ENCODE data around the gene CMTM8. TPM values are rescaled to one million over a fixed set of nuclear protein-coding genes. Genes with fewer than 3 reads are reported as not detected.

Gene CMTM8
- total RNA-seq, 1 donor from 2014 or later = 0.24 TPM

DNA sequence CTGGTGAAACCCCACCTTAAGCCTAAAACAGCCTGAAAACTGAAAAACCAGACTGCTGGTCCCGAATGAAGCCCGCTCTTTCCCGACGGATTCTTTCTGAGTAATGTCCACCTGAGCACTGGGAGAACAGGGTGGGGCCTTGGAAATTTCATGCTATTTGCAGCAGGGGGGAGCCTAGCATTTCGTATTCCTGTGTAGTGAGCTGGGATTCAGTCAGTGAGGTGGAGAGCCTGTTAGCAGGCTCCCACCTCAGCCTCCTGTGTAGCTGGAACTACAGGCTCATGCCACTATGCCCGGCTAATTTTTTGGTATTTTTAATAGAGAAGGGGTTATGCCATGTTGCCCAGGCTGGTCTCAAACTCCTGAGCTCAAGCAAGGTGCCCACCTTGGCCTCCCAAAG is 74.7 kb downstream of the CMTM8 start:
- ChIA-PET POLR2A (no interaction called here), CTCF (no interaction called here)
- intact Hi-C loops (cut with micrococcal nuclease) = no loop called here
- no peak for ATAC-seq (ENCODE audit: low read depth)
- Mint-ChIP-seq H3K27ac (no peak overlapping the region), H3K36me3 (ENCODE audit: low read depth) (no peaks in the 10 kb centered on the region), H3K4me1 (peaks cover 6% of the 10 kb centered on the region), H3K4me3 (no peak overlapping the region), H3K9me3 (no peaks in the 10 kb centered on the region), H3K27me3 (peaks cover 4% of the 10 kb centered on the region)
- TF ChIP-seq, protein P1, sequence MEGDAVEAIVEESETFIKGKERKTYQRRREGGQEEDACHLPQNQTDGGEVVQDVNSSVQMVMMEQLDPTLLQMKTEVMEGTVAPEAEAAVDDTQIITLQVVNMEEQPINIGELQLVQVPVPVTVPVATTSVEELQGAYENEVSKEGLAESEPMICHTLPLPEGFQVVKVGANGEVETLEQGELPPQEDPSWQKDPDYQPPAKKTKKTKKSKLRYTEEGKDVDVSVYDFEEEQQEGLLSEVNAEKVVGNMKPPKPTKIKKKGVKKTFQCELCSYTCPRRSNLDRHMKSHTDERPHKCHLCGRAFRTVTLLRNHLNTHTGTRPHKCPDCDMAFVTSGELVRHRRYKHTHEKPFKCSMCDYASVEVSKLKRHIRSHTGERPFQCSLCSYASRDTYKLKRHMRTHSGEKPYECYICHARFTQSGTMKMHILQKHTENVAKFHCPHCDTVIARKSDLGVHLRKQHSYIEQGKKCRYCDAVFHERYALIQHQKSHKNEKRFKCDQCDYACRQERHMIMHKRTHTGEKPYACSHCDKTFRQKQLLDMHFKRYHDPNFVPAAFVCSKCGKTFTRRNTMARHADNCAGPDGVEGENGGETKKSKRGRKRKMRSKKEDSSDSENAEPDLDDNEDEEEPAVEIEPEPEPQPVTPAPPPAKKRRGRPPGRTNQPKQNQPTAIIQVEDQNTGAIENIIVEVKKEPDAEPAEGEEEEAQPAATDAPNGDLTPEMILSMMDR (IDR thresholded peaks at IDR 0.05) = no peak
- DNase-seq = no peak

DNA sequence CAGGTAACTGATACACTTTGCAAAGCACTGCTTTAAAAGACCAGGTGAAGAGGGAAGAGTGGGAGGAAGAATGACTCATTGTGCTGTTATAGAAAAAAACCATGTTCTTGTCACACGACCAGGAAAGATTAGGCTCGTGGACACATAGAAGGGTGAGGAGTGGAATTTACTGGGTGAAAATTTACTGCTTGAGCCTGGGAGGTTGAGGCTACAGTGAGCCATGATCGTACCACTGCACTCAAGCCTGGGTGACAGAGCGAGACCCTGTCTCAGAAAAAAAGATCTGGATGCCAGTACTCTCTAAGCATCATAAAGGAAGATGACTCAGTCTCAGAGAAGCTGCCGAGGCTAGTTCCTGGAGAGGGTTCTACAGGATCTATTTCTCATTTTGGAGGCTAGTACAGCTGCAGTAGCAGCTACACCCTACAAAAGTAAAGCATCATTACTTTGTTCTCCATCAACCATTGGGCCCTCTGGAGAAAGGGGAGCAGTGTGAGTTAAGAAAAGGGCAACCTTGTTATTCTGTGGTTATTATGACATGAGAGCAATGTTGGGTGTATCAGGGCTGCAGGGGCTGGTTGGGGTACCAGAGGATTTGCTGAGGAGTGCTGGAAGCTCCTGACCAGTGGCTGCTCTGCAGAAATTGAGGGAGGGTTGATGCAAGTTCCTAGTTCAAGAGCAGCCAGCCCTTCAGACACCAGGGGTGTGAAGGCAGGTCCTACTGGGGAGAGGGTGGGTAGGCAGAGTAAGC is 75.4 kb downstream of the CMTM8 start:
- Mint-ChIP-seq H3K9me3 (no peaks in the 10 kb centered on the region), H3K36me3 (ENCODE audit: low read depth) (no peaks in the 10 kb centered on the region), H3K27me3 (peaks cover 4% of the 10 kb centered on the region), H3K4me1 (peaks cover 6% of the 10 kb centered on the region), H3K27ac (no peak overlapping the region), H3K4me3 (no peak overlapping the region)
- TF ChIP-seq, protein P1 (IDR thresholded peaks at IDR 0.05) = no peak
- POLR2A ChIA-PET = no interaction called here
- CTCF ChIA-PET = no interaction called here
- ATAC-seq (ENCODE audit: low read depth) (no peak), DNase-seq (no peak)
- intact Hi-C loops (cut with micrococcal nuclease) = no loop called here

DNA sequence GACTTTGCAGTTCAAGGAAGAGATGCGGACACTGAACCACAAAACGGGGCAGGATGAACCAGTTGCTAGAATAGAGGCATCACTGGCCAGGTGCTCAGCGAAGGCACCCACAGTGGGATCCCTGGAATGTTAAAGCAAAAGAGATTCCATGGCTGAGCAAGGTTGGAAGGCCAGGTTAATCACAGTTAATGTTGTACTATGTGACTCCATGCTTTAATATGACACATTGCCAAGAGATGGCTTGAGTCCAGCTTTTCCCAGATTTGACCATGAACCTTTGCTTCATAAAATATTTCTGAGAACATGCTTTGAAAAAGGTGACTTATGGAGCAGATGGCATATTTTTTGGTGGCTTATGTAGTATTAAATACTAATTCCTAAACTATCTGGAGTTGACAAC is 77.0 kb downstream of the CMTM8 start:
- DNase-seq (no peak), ATAC-seq (ENCODE audit: low read depth) (no peak)
- H3K9me3 Mint-ChIP-seq = no peaks in the 10 kb centered on the region
- H3K4me3 Mint-ChIP-seq = no peak overlapping the region
- peaks cover under 1% of the 10 kb centered on the region for H3K4me1 Mint-ChIP-seq
- H3K27ac Mint-ChIP-seq = no peak overlapping the region
- TF ChIP-seq, protein P1 (IDR thresholded peaks at IDR 0.05) = no peak
- peaks cover 11% of the 10 kb centered on the region for H3K27me3 Mint-ChIP-seq
- POLR2A ChIA-PET = no interaction called here
- CTCF ChIA-PET = no interaction called here
- intact Hi-C loops (cut with micrococcal nuclease) = no loop called here
- no peaks in the 10 kb centered on the region for H3K36me3 Mint-ChIP-seq (ENCODE audit: low read depth)

DNA sequence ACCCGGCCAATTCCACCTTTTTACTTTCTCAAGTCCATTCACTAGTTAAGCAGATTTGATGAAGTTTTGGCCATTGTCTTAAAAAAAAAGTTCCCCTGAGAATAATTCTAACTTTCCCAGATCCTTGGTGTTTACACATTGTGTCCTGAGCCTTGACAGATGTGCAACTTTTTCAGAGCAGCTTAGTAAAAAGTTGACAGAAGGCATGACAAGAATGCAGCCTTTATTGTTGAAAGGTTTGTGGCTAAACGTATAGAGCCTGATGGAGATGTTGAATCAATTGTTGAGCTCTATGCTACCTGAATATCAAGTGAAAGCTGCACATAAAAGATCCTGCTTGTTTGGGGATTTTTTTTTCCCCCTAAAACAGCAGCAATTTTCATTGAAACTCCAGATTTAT is 77.8 kb downstream of the CMTM8 start:
- DNase-seq (no peak), ATAC-seq (ENCODE audit: low read depth) (no peak)
- peaks cover 9% of the 10 kb centered on the region for H3K4me1 Mint-ChIP-seq
- no peaks in the 10 kb centered on the region for H3K9me3 Mint-ChIP-seq
- ChIA-PET POLR2A (interaction anchor here (0.5 kb wide), 1 partner anchor 125 kb away, joined by 3 read pairs; no protein-coding TSS in a partner anchor), CTCF (no interaction called here)
- no peak overlapping the region for H3K27ac Mint-ChIP-seq
- TF ChIP-seq, protein P1 (IDR thresholded peaks at IDR 0.05) = no peak
- intact Hi-C loops (cut with micrococcal nuclease) = no loop called here
- H3K27me3 Mint-ChIP-seq = peaks cover 18% of the 10 kb centered on the region
- no peak overlapping the region for H3K4me3 Mint-ChIP-seq
- H3K36me3 Mint-ChIP-seq (ENCODE audit: low read depth) = no peaks in the 10 kb centered on the region

DNA sequence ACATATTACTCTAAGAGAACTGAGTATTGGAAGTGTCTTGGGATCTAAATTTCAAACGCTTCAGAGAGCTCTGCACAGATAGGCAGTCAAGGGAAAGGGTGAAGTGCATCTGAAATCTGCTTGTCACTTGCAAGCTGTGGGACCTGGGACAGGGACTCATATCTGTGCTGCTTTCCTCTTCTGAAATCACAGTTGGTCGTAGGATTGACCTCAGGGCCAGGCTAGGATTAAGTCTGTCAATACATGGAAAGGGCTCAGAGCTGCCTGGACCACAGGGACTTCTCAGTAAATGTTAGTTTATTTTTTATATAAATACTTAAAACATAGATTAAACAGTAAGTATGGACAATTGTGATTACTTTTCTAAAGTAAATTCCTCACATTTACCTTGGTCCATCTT is 78.5 kb downstream of the CMTM8 start:
- H3K36me3 Mint-ChIP-seq (ENCODE audit: low read depth) = no peaks in the 10 kb centered on the region
- TF ChIP-seq, protein P1 (IDR thresholded peaks at IDR 0.05) = no peak
- peaks cover 9% of the 10 kb centered on the region for H3K4me1 Mint-ChIP-seq
- intact Hi-C loops (cut with micrococcal nuclease) = no loop called here
- H3K4me3 Mint-ChIP-seq = no peak overlapping the region
- peaks cover 22% of the 10 kb centered on the region for H3K27me3 Mint-ChIP-seq
- H3K27ac Mint-ChIP-seq = no peak overlapping the region
- ChIA-PET CTCF (no interaction called here), POLR2A (interaction anchor here (0.5 kb wide), 1 partner anchor 125 kb away, joined by 3 read pairs; no protein-coding TSS in a partner anchor)
- H3K9me3 Mint-ChIP-seq = no peaks in the 10 kb centered on the region
- DNase-seq = no peak
- no peak for ATAC-seq (ENCODE audit: low read depth)

All from activated B cell treated with CpG ODN at 0.5 μM for 24 hours (primary cell).